DOHH2 (cell line): ENCODE data around the gene YPEL1.

ENCODE experiments used
- CTCF ChIP-seq: fragments of 200-600 bp; sonication (generic); IDR thresholded peaks from one replicate; pipeline ENCODE4 v1.5.1; 2014; ENCODE audit warnings: antibody characterized with exemption, mild to moderate bottlenecking, low read depth, low read length; ENCODE audit not compliant: poor library complexity, severe bottlenecking
- EZH2phosphoT487 ChIP-seq: fragments of 200-600 bp; sonication (generic); IDR thresholded peaks from 2 replicates; pipeline ENCODE4 v1.6.1; 2017; ENCODE audit warnings: borderline replicate concordance, mild to moderate bottlenecking, antibody characterized with exemption, low read length, moderate library complexity, mixed read lengths

- TF ChIP-seq CTCF (no peak), EZH2phosphoT487 (no peak)
Measured at GRCh38 chr22:21685164-21685513, 50.5 kb downstream of the YPEL1 start.
